ENCODE measurements around the gene COA1. TPM values are rescaled to one million over a fixed set of nuclear protein-coding genes. Genes with fewer than 3 reads are reported as not detected.

The COA1 gene
- polyA plus RNA-seq, 1 experiment, result 22.4 TPM

DNA sequence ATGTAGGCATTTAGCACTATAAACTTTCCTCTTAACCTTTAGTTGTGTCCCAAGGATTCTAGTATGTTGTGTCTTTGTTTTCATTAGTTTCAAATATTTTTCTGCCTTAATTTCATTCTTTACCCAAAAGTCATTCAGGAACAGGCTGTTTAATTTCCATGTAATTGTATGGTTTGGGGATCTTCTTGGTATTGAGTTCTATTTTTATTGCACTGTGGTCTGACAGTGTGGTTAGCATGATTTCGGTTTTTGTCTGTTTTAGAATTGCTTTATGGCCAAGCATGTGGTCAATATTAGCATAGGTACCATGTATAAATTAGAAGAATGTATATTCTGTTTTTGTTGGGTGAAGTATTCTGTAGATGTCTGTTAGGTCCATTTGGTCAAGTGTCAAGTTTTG is 26.3 kb downstream of the COA1 start:
- Histone ChIP-seq H3K4me3 (ENCODE audit: low read depth, low read length) (no peak overlapping the region), H3K27ac (ENCODE audit: low read depth, low read length) (no peak overlapping the region), H3K9me3 (ENCODE audit: control insufficient read depth, insufficient read depth, low read length) (peaks cover 2% of the 10 kb centered on the region; the same call in 1 of the 2 replicates), H3K27me3 (ENCODE audit: control insufficient read depth, insufficient read depth, low read length) (no peaks in the 10 kb centered on the region)
- no peak for DNase-seq (ENCODE audit: low read depth, low spot score)
- CTCF ChIA-PET, result interaction anchor here (6.8 kb wide), 1 partner anchor 120 kb away, joined by 456 read pairs; the partner anchor contains the start of gene STK17A
- POLR2A ChIA-PET, result no interaction called here
- TF ChIP-seq, protein P1, sequence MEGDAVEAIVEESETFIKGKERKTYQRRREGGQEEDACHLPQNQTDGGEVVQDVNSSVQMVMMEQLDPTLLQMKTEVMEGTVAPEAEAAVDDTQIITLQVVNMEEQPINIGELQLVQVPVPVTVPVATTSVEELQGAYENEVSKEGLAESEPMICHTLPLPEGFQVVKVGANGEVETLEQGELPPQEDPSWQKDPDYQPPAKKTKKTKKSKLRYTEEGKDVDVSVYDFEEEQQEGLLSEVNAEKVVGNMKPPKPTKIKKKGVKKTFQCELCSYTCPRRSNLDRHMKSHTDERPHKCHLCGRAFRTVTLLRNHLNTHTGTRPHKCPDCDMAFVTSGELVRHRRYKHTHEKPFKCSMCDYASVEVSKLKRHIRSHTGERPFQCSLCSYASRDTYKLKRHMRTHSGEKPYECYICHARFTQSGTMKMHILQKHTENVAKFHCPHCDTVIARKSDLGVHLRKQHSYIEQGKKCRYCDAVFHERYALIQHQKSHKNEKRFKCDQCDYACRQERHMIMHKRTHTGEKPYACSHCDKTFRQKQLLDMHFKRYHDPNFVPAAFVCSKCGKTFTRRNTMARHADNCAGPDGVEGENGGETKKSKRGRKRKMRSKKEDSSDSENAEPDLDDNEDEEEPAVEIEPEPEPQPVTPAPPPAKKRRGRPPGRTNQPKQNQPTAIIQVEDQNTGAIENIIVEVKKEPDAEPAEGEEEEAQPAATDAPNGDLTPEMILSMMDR (IDR thresholded peaks at IDR 0.05; ENCODE audit: low read depth, low read length), result no peak

DNA sequence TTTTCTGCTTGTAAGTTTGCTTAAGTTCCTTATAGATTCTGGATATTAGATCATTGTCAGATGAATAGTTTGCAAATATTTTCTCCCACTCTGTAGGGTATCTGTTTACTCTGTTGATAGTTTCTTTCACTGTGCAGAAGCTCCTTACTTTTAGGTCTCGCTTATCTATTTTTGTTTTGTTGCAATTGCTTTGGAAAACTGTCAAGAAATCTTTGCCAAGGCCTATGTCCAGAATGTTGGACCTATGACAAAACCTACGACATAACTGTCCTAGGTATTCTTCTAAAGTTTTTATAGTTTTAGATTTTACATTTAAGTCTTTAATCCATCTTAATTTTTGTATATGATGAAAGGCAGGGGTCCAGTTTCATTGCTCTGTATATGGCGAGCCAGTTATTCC is 27.4 kb downstream of the COA1 start:
- Histone ChIP-seq H3K27ac (ENCODE audit: low read depth, low read length) (no peak overlapping the region), H3K9me3 (ENCODE audit: control insufficient read depth, insufficient read depth, low read length) (peaks cover 2% of the 10 kb centered on the region; the same call in 1 of the 2 replicates), H3K27me3 (ENCODE audit: control insufficient read depth, insufficient read depth, low read length) (no peaks in the 10 kb centered on the region), H3K4me3 (ENCODE audit: low read depth, low read length) (no peak overlapping the region)
- ChIA-PET POLR2A (no interaction called here), CTCF (interaction anchor here (6.8 kb wide), 1 partner anchor 119 kb away, joined by 456 read pairs; the partner anchor contains the start of gene STK17A)
- TF ChIP-seq, protein P1 (IDR thresholded peaks at IDR 0.05; ENCODE audit: low read depth, low read length), result no peak
- no peak for DNase-seq (ENCODE audit: low read depth, low spot score)

DNA sequence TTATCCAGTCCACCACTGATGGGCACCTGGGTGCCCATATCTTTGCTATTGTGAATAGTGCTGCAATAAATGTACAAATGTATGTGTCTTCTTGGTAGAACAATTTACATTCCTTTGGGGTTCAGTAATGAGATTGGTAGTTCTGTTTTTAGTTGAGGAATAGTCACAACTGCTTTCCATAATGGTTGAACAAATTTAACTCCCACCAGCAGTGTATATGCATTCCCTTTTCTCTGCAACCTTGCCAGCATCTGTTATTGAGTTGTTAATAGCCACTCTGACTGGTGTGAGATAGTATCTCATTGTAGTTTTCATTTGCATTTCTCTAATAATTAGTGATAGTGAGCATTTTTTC is 27.8 kb downstream of the COA1 start:
- Histone ChIP-seq H3K9me3 (ENCODE audit: control insufficient read depth, insufficient read depth, low read length) (peaks cover 2% of the 10 kb centered on the region; the same call in 1 of the 2 replicates), H3K4me3 (ENCODE audit: low read depth, low read length) (no peak overlapping the region), H3K27me3 (ENCODE audit: control insufficient read depth, insufficient read depth, low read length) (no peaks in the 10 kb centered on the region), H3K27ac (ENCODE audit: low read depth, low read length) (no peak overlapping the region)
- ChIA-PET POLR2A (interaction anchor here (3.6 kb wide), 1 partner anchor 119 kb away, joined by 56 read pairs; the partner anchor contains the start of gene STK17A), CTCF (interaction anchor here (1.0 to 6.8 kb wide), 5 partner anchors 12 to 119 kb away, joined by 13 to 456 read pairs (median 26); partner anchors contain the start of gene STK17A)
- DNase-seq (ENCODE audit: low read depth, low spot score), result no peak
- TF ChIP-seq, protein P1 (IDR thresholded peaks at IDR 0.05; ENCODE audit: low read depth, low read length), result no peak

DNA sequence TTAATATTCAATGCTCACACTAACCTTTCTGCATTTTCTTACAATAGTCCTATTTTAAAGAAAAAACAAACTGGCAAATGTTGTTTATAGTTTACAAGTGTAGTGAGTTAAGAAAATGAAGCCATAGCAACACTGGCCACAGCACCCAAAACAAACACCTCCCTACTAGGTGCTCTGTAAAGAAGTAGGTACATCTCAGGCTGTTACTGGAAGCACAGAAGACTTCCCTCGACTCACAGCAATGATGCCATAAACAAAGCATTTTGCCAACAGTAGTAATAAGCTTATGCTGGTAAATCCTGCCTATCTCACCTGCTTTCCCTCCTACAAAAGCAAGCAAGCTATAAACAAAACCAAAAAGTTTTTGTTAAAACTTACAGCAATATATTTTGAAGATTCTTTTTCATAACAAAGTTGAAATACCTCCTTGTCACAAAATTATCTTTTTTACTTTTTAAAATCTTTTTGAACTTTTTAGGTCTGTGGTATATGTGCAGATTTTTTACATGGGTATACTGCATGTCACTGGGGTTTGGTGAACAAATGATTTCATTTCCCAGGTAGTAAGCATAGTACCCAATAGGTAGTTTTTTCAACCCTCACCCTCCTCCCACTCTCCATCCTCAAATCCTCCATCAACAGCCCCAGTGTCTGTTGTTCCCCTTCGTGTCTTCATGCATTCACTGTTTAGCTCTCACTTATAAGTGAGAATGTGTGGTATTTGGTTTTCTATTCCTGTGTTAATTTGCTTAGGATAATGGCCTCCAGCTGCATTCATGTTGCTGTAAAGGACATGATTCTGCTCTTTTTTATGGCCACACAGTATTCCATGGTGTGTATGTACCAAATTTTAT is 28.4 kb downstream of the COA1 start:
- no peaks in the 10 kb centered on the region for H3K27me3 ChIP-seq (ENCODE audit: control insufficient read depth, insufficient read depth, low read length)
- CTCF ChIA-PET, result interaction anchor here (0.5 to 6.8 kb wide), 52 partner anchors 10 to 768 kb away, joined by 3 to 456 read pairs (median 6); partner anchors contain the start of genes MRPL32, PSMA2 and STK17A
- POLR2A ChIA-PET, result interaction anchor here (3.6 kb wide), 1 partner anchor 118 kb away, joined by 56 read pairs; the partner anchor contains the start of gene STK17A
- TF ChIP-seq, protein P1 (IDR thresholded peaks at IDR 0.05; ENCODE audit: low read depth, low read length), result no peak
- H3K4me3 ChIP-seq (ENCODE audit: low read depth, low read length), result no peak overlapping the region
- no peak for DNase-seq (ENCODE audit: low read depth, low spot score)
- H3K27ac ChIP-seq (ENCODE audit: low read depth, low read length), result no peak overlapping the region
- H3K9me3 ChIP-seq (ENCODE audit: control insufficient read depth, insufficient read depth, low read length), result peaks cover 2% of the 10 kb centered on the region; the same call in 1 of the 2 replicates

Measured in AG04450 (cell line).